AG09309 (cell line): ENCODE data around the gene ZNF574.

Experiments used
- DNase-seq: peaks from one replicate; pipeline ENCODE4 v3.0.0-alpha.2; 2010; ENCODE audit warnings: low read depth
- H3K4me3 ChIP-seq: 2 replicates; pipeline ENCODE4 v1.5.1; 2011; ENCODE audit warnings: mild to moderate bottlenecking, low read depth, low read length, moderate library complexity; ENCODE audit not compliant: control insufficient read depth
- TF ChIP-seq, protein P1 (sequence below): IDR thresholded peaks from 2 replicates; pipeline ENCODE4 v1.5.1; 2011; ENCODE audit warnings: mild to moderate bottlenecking, low read depth, low read length, inconsistent platforms; ENCODE audit not compliant: insufficient read depth, control insufficient read depth; ENCODE audit errors: missing control alignments

The ZNF574 gene

DNA sequence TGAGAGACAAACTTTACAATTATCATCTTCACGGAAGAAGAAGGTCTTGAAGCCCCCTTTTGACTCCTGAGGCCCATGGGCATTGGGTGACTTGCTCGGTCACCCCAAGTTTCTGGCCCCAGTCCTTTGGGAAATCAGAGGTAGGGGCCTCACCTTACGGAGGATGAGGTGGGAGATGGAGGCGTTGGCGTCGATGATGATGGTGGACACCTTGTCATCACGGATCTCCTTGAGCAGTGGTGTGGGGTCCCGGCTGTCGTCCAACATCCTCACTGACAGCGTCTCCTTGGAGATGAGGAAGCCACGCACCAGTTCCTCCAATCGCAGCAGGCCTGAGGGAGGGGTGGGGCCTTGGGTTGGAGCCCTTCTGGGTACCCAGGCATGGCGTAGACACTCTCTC, 16.8 kb upstream of the ZNF574 start:
- H3K4me3 ChIP-seq = no peak overlapping the region
- no peak for DNase-seq
- TF ChIP-seq, protein P1, sequence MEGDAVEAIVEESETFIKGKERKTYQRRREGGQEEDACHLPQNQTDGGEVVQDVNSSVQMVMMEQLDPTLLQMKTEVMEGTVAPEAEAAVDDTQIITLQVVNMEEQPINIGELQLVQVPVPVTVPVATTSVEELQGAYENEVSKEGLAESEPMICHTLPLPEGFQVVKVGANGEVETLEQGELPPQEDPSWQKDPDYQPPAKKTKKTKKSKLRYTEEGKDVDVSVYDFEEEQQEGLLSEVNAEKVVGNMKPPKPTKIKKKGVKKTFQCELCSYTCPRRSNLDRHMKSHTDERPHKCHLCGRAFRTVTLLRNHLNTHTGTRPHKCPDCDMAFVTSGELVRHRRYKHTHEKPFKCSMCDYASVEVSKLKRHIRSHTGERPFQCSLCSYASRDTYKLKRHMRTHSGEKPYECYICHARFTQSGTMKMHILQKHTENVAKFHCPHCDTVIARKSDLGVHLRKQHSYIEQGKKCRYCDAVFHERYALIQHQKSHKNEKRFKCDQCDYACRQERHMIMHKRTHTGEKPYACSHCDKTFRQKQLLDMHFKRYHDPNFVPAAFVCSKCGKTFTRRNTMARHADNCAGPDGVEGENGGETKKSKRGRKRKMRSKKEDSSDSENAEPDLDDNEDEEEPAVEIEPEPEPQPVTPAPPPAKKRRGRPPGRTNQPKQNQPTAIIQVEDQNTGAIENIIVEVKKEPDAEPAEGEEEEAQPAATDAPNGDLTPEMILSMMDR = no peak

DNA sequence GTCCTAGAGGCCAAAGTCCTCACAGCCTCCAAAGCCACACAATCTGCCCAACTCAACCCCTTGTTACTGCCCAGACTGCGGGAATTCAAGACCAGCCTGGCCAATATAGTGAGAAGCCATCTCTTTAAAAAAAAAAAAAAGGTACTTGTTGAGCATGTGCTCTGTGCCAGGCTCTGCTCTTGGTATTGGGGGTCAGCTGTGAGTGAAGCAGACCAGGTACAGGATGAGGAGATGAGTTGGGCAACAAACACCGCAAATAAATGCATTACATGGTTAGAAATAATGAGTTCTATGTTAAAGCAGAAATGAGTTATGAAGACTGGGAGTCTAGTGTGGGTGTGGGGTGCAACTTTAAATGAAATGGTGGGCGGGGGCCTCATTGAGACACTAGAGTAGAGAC, 15.8 kb upstream of the ZNF574 start:
- TF ChIP-seq, protein P1 = no peak
- no peak for DNase-seq
- H3K4me3 ChIP-seq = no peak overlapping the region

DNA sequence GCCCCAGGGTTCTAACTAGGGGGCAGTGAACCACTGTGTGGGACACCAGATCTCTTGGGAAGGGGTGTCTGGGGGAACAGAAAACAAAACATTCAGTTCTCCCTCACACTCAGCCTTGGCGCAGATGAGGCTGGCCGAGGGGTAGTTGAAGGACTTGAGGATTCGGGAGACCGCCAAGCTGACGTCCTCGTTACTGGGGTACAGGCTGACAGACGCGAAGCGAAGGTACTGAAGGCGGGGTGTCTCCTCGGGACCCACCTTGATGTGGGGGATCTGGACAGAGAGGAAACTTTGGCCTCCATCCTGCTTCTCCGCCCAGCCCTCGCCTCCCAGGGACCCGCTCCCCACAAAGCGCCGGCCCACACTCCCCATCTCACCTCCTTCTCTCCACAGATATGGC, 13.6 kb upstream of the ZNF574 start:
- TF ChIP-seq, protein P1 = no peak
- DNase-seq = no peak
- no peak overlapping the region for H3K4me3 ChIP-seq

DNA sequence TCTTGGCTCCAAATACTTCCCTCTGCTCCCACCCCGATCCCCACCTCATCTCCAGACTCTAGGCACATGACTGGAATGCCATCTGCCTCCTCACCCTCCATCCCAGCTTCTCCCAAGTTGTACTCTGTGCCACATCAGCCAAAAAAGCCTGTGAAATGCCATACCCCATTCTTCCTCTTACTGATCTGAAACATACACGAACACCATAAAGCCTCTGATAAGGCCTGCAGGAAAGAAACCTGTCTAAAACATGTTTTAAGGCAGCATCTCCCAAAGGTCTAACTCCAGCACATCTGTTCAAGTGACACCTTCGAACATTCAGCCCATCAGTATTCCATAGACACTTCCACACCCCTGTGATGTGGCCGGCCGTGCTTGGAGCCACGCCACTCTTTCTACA, 11.5 kb upstream of the ZNF574 start:
- H3K4me3 ChIP-seq = no peak overlapping the region
- TF ChIP-seq, protein P1 = no peak
- no peak for DNase-seq

GRCh38 chr19:42065051-42065450, 10.9 kb upstream of the ZNF574 start:
- no peak overlapping the region for H3K4me3 ChIP-seq
- no peak for DNase-seq
- TF ChIP-seq, protein P1 = no peak

DNA sequence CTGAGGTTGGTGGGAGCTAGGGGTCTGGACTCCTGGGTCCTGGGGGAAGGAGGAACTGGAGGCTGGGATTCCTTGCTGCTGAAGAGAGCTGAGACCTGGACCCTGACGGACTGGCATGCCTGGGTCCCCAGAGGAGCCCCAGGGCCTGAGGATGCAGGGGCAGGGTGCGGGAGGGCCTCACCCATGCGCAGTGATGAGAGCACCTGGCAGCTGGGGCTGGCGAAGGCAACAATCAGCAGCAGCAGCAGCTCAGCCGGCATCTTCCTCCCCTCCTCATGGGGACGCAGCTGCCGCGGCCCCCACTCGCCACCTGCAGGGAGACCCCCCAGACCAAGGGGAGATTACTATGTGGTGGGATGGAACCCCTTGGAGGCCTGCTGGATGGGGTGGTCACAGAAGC, 10.5 kb upstream of the ZNF574 start:
- TF ChIP-seq, protein P1 = no peak
- no peak for DNase-seq
- H3K4me3 ChIP-seq = no peak overlapping the region

DNA sequence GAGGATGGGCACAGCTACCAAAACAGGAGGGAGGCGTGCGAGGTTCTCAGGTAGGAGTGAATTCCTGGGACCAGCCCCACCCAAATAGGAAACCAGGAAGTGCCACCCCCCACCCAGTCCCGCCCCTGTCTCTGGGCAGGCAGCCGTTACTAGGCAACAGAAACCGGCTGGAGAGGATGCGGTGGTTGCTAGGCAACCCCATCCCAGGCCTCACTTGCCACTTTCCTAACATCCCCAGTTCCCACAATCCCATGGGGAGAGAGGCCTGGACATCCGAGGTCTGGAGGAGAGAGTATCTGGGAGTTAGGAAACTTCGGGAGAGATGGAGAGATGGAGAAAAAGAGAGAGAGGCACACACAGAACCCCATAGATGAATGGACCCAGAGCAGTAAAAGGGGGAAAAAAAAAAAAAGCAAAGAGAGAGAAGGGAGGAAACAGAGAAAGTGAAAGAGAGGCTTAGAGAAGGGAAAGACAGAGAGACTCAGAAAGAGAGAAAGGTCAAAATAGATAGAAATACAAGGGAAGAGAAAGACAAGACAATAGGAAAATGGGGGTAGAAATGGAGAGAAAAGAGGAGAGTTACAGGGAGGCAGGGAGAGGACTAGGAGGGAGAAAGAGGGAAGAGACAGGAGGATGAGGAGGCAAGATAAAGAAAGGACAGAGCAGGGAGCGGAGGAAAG, 9.8 kb upstream of the ZNF574 start:
- DNase-seq = no peak
- no peak overlapping the region for H3K4me3 ChIP-seq
- TF ChIP-seq, protein P1 = no peak
